Stimulated activated CD4-positive, alpha-beta T cell treated with anti-CD3 and anti-CD28 coated beads, Interleukin-1b, Interleukin-23, amount 100 ng/mL, for 48 hours (primary cell): ENCODE measurements around the gene BSND.

Experiments used
- DNase-seq: peaks from one replicate; pipeline ENCODE4 v3.0.0-alpha.2; 2020

The BSND gene

GRCh38 chr1:55049271-55049913, 50.7 kb downstream of the BSND start:
- DNase-seq = no peak

GRCh38 chr1:55049914-55050278, 51.2 kb downstream of the BSND start:
- no peak for DNase-seq

GRCh38 chr1:55050283-55050682, 51.5 kb downstream of the BSND start:
- no peak for DNase-seq

GRCh38 chr1:55051169-55051568, 52.4 kb downstream of the BSND start:
- no peak for DNase-seq

- no peak for DNase-seq
Observed at GRCh38 chr1:55051621-55052020, 52.9 kb downstream of the BSND start.

GRCh38 chr1:55052221-55053142, 53.7 kb downstream of the BSND start:
- no peak for DNase-seq

GRCh38 chr1:55053265-55053954, 54.7 kb downstream of the BSND start:
- DNase-seq = no peak

GRCh38 chr1:55054396-55054795, 55.7 kb downstream of the BSND start:
- DNase-seq = no peak

GRCh38 chr1:55055084-55055882, 56.5 kb downstream of the BSND start:
- no peak for DNase-seq

- no peak for DNase-seq
Observed at GRCh38 chr1:55055951-55056631, 57.4 kb downstream of the BSND start.

- DNase-seq = no peak
Observed at GRCh38 chr1:55056632-55056992, 57.9 kb downstream of the BSND start.

GRCh38 chr1:55057270-55057955, 58.7 kb downstream of the BSND start:
- no peak for DNase-seq

- no peak for DNase-seq
Observed at GRCh38 chr1:55057956-55058298, 59.2 kb downstream of the BSND start.

GRCh38 chr1:55059302-55060132, 60.8 kb downstream of the BSND start:
- no peak for DNase-seq

- DNase-seq = peak; percentile 47
Observed at GRCh38 chr1:55060133-55060999, 61.6 kb downstream of the BSND start.

- DNase-seq = no peak
Observed at GRCh38 chr1:55061000-55061705, 62.4 kb downstream of the BSND start.
